ENCODE measurements around the gene AOC2. TPM values are rescaled to one million over a fixed set of nuclear protein-coding genes. Genes with fewer than 3 reads are reported as not detected.

AOC2 gene
- total and polyA plus RNA-seq, 2 experiments from 2014 or later: 1.1 to 1.3 TPM

DNA sequence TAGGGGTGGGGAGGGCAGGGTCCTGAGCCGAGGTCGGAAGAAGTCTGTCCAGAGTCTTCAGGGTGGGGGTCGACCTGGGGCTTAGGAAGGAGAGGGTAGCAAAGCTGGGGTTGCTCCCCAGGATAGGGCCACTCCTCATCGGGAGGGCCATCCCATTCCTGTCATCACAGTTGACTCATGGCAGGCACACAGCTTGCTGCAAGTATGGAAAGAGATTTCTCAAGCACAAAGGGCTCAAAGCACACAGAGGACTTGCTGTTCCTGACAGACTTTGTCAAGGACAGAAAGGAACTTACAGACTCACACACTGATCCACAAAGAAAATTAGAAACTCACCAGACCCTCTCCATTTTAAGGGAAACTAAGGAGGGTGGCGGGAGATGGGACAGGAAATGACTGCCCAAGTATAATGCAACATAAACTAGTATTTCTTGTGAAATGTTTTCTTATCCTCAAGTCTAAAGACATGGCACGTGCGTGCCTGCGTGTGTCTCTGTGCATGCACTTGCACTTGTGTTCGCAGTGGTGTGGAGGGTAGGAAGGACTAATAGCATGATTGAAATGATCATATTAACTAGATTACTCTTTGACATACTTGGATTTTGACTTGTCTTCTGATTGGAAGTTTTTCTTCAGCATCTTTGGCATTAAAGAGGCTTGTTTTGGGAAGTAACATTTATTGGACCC is 2.4 kb downstream of the AOC2 start:
- TF ChIP-seq EZH2 (IDR thresholded peaks at IDR 0.05; ENCODE audit: borderline replicate concordance) (no peak), EZH2phosphoT487 (IDR thresholded peaks at IDR 0.05; ENCODE audit: low read depth, severe bottlenecking, unreplicated experiment) (no peak)
- TF ChIP-seq, protein P1, sequence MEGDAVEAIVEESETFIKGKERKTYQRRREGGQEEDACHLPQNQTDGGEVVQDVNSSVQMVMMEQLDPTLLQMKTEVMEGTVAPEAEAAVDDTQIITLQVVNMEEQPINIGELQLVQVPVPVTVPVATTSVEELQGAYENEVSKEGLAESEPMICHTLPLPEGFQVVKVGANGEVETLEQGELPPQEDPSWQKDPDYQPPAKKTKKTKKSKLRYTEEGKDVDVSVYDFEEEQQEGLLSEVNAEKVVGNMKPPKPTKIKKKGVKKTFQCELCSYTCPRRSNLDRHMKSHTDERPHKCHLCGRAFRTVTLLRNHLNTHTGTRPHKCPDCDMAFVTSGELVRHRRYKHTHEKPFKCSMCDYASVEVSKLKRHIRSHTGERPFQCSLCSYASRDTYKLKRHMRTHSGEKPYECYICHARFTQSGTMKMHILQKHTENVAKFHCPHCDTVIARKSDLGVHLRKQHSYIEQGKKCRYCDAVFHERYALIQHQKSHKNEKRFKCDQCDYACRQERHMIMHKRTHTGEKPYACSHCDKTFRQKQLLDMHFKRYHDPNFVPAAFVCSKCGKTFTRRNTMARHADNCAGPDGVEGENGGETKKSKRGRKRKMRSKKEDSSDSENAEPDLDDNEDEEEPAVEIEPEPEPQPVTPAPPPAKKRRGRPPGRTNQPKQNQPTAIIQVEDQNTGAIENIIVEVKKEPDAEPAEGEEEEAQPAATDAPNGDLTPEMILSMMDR (IDR thresholded peaks at IDR 0.05; ENCODE audit: poor library complexity): no peak
- Histone ChIP-seq H3K4me2 (no peak overlapping the region), H3K9me2 (replicated peaks; ENCODE audit: insufficient read depth) (no peaks in the 10 kb centered on the region), H3K4me1 (ENCODE audit: insufficient read depth) (no peaks in the 10 kb centered on the region), H3K27me3 (peaks cover 6% of the 10 kb centered on the region), H2AFZ (no peak overlapping the region), H3K79me2 (no peaks in the 10 kb centered on the region), H3K36me3 (replicated peaks; ENCODE audit: insufficient read depth, low read depth) (no peaks in the 10 kb centered on the region), H3K27ac (no peak overlapping the region), H4K20me1 (ENCODE audit: insufficient read depth, poor library complexity, severe bottlenecking) (no peaks in the 10 kb centered on the region), H3K4me3 (no peak overlapping the region), H3K9me3 (ENCODE audit: low read depth) (no peaks in the 10 kb centered on the region)
- DNase-seq (ENCODE audit: low spot score): peak; percentile 33
- 71% methylated on average over 9 of the region's 9 CpGs for WGBS (ENCODE audit: low lambda C conversion rate, missing lambda C conversion rate)

DNA sequence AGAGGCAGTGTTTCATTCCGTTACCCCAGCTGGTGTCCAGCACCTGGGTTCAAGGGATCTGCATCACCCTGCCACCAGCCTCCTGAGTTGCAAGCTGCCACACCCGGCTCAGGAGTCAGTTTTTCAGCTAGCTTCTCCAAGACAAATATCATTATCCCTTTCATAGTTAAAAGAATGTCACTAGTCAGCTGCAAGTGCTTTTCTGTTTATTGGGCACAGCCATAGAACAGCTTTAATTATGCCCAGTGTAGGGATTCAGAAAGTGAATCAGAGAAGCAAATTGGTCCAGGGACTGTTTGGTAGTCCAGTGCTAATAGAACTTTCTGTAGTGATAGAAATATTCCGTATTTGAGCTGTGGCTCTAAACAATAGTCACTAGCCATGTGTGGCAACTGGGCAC is 3.7 kb downstream of the AOC2 start:
- Histone ChIP-seq H4K20me1 (ENCODE audit: insufficient read depth, poor library complexity, severe bottlenecking) (no peaks in the 10 kb centered on the region), H3K27me3 (peaks cover 6% of the 10 kb centered on the region), H3K4me1 (ENCODE audit: insufficient read depth) (no peaks in the 10 kb centered on the region), H3K4me3 (no peak overlapping the region), H3K27ac (no peak overlapping the region), H3K9me2 (replicated peaks; ENCODE audit: insufficient read depth) (no peaks in the 10 kb centered on the region), H3K79me2 (no peaks in the 10 kb centered on the region), H3K4me2 (no peak overlapping the region), H2AFZ (no peak overlapping the region), H3K36me3 (replicated peaks; ENCODE audit: insufficient read depth, low read depth) (no peaks in the 10 kb centered on the region), H3K9me3 (ENCODE audit: low read depth) (no peaks in the 10 kb centered on the region)
- TF ChIP-seq, protein P1 (IDR thresholded peaks at IDR 0.05; ENCODE audit: poor library complexity): no peak
- TF ChIP-seq EZH2 (IDR thresholded peaks at IDR 0.05; ENCODE audit: borderline replicate concordance) (no peak), EZH2phosphoT487 (IDR thresholded peaks at IDR 0.05; ENCODE audit: low read depth, severe bottlenecking, unreplicated experiment) (no peak)
- WGBS (ENCODE audit: low lambda C conversion rate, missing lambda C conversion rate): 86% methylated on average over 3 of the region's 3 CpGs
- DNase-seq (ENCODE audit: low spot score): no peak

DNA sequence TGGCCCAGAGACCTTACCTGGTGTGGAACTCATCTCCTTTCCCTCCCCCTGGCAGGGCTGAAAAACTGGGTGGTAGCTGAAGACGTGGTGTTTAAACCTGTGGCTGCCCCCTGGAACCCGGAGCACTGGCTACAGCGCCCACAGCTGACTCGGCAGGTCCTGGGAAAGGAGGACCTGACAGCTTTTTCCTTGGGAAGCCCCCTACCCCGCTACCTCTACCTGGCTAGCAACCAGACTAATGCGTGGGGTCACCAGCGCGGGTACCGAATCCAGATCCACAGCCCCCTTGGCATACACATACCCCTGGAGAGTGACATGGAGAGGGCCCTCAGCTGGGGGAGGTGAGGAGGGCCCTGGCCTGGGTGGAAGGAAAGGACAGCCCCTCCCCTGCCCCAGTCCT is 4.7 kb downstream of the AOC2 start:
- no peaks in the 10 kb centered on the region for H3K9me2 ChIP-seq (replicated peaks; ENCODE audit: insufficient read depth)
- H2AFZ ChIP-seq: no peak overlapping the region
- no peak overlapping the region for H3K4me3 ChIP-seq
- H3K4me1 ChIP-seq (ENCODE audit: insufficient read depth): no peaks in the 10 kb centered on the region
- H3K4me2 ChIP-seq: no peak overlapping the region
- DNase-seq (ENCODE audit: low spot score): no peak
- 94% methylated on average over 9 of the region's 9 CpGs for WGBS (ENCODE audit: low lambda C conversion rate, missing lambda C conversion rate)
- TF ChIP-seq EZH2phosphoT487 (IDR thresholded peaks at IDR 0.05; ENCODE audit: low read depth, severe bottlenecking, unreplicated experiment): no peak
- TF ChIP-seq, protein P1 (IDR thresholded peaks at IDR 0.05; ENCODE audit: poor library complexity): no peak
- peaks cover 6% of the 10 kb centered on the region for H3K27me3 ChIP-seq
- no peaks in the 10 kb centered on the region for H3K79me2 ChIP-seq
- H3K27ac ChIP-seq: no peak overlapping the region
- H4K20me1 ChIP-seq (ENCODE audit: insufficient read depth, poor library complexity, severe bottlenecking): no peaks in the 10 kb centered on the region
- H3K36me3 ChIP-seq (replicated peaks; ENCODE audit: insufficient read depth, low read depth): no peaks in the 10 kb centered on the region
- no peaks in the 10 kb centered on the region for H3K9me3 ChIP-seq (ENCODE audit: low read depth)

All from hepatocyte (in vitro differentiated cells).